ENCODE data around the gene FRY.

FRY gene

GRCh38 chr13:32316501-32316900, 284.9 kb downstream of the FRY start:
- peak overlapping the region; percentile 97 for H3K9ac ChIP-seq (ENCODE audit: low read depth, low read length)
- H3K4me1 ChIP-seq (ENCODE audit: control insufficient read depth, insufficient read depth, low read length), result peaks cover 8% of the 10 kb centered on the region
- no peaks in the 10 kb centered on the region for H3K27me3 ChIP-seq (ENCODE audit: control insufficient read depth, insufficient read depth, low read length)
- H3K9me3 ChIP-seq (ENCODE audit: control insufficient read depth, insufficient read depth, low read length), result no peaks in the 10 kb centered on the region
- H3K4me3 ChIP-seq (ENCODE audit: low read depth, low read length), result peak overlapping the region; percentile 91
- H3K27ac ChIP-seq (ENCODE audit: low read depth, low read length), result no peak overlapping the region
- peaks cover 31% of the 10 kb centered on the region for H3K36me3 ChIP-seq (ENCODE audit: control insufficient read depth, insufficient read depth, low read length)

GRCh38 chr13:32317716-32318465, 286.3 kb downstream of the FRY start:
- Histone ChIP-seq H3K36me3 (ENCODE audit: control insufficient read depth, insufficient read depth, low read length) (peaks cover 45% of the 10 kb centered on the region), H3K9me3 (ENCODE audit: control insufficient read depth, insufficient read depth, low read length) (no peaks in the 10 kb centered on the region), H3K9ac (ENCODE audit: low read depth, low read length) (no peak overlapping the region), H3K27ac (ENCODE audit: low read depth, low read length) (no peak overlapping the region), H3K27me3 (ENCODE audit: control insufficient read depth, insufficient read depth, low read length) (no peaks in the 10 kb centered on the region), H3K4me1 (ENCODE audit: control insufficient read depth, insufficient read depth, low read length) (peaks cover 8% of the 10 kb centered on the region), H3K4me3 (ENCODE audit: low read depth, low read length) (no peak overlapping the region)

GRCh38 chr13:32320528-32320927, 289.0 kb downstream of the FRY start:
- Histone ChIP-seq H3K9me3 (ENCODE audit: control insufficient read depth, insufficient read depth, low read length) (no peaks in the 10 kb centered on the region), H3K4me3 (ENCODE audit: low read depth, low read length) (no peak overlapping the region), H3K4me1 (ENCODE audit: control insufficient read depth, insufficient read depth, low read length) (peaks cover 8% of the 10 kb centered on the region), H3K9ac (ENCODE audit: low read depth, low read length) (no peak overlapping the region), H3K36me3 (ENCODE audit: control insufficient read depth, insufficient read depth, low read length) (peaks cover 61% of the 10 kb centered on the region), H3K27ac (ENCODE audit: low read depth, low read length) (no peak overlapping the region), H3K27me3 (ENCODE audit: control insufficient read depth, insufficient read depth, low read length) (no peaks in the 10 kb centered on the region)

- H3K36me3 ChIP-seq (ENCODE audit: control insufficient read depth, insufficient read depth, low read length), result peaks cover 77% of the 10 kb centered on the region
- H3K9ac ChIP-seq (ENCODE audit: low read depth, low read length), result no peak overlapping the region
- H3K4me3 ChIP-seq (ENCODE audit: low read depth, low read length), result no peak overlapping the region
- H3K27ac ChIP-seq (ENCODE audit: low read depth, low read length), result no peak overlapping the region
- H3K27me3 ChIP-seq (ENCODE audit: control insufficient read depth, insufficient read depth, low read length), result no peaks in the 10 kb centered on the region
- no peaks in the 10 kb centered on the region for H3K9me3 ChIP-seq (ENCODE audit: control insufficient read depth, insufficient read depth, low read length)
- no peaks in the 10 kb centered on the region for H3K4me1 ChIP-seq (ENCODE audit: control insufficient read depth, insufficient read depth, low read length)
Observed at GRCh38 chr13:32323912-32324311, 292.3 kb downstream of the FRY start.

- H3K4me3 ChIP-seq (ENCODE audit: low read depth, low read length), result no peak overlapping the region
- no peak overlapping the region for H3K27ac ChIP-seq (ENCODE audit: low read depth, low read length)
- H3K36me3 ChIP-seq (ENCODE audit: control insufficient read depth, insufficient read depth, low read length), result peaks cover 81% of the 10 kb centered on the region
- H3K9ac ChIP-seq (ENCODE audit: low read depth, low read length), result no peak overlapping the region
- H3K27me3 ChIP-seq (ENCODE audit: control insufficient read depth, insufficient read depth, low read length), result no peaks in the 10 kb centered on the region
- H3K4me1 ChIP-seq (ENCODE audit: control insufficient read depth, insufficient read depth, low read length), result no peaks in the 10 kb centered on the region
- H3K9me3 ChIP-seq (ENCODE audit: control insufficient read depth, insufficient read depth, low read length), result no peaks in the 10 kb centered on the region
Observed at GRCh38 chr13:32330441-32330840, 298.9 kb downstream of the FRY start.

- Histone ChIP-seq H3K9me3 (ENCODE audit: control insufficient read depth, insufficient read depth, low read length) (peaks cover 13% of the 10 kb centered on the region; the same call in 1 of the 2 replicates), H3K4me1 (ENCODE audit: control insufficient read depth, insufficient read depth, low read length) (peaks cover 8% of the 10 kb centered on the region; the same call in 1 of the 2 replicates), H3K36me3 (ENCODE audit: control insufficient read depth, insufficient read depth, low read length) (peaks cover 77% of the 10 kb centered on the region), H3K27me3 (ENCODE audit: control insufficient read depth, insufficient read depth, low read length) (no peaks in the 10 kb centered on the region), H3K27ac (ENCODE audit: low read depth, low read length) (no peak overlapping the region), H3K9ac (ENCODE audit: low read depth, low read length) (no peak overlapping the region), H3K4me3 (ENCODE audit: low read depth, low read length) (no peak overlapping the region)
Observed at GRCh38 chr13:32334671-32335070, 303.1 kb downstream of the FRY start.

GRCh38 chr13:32340914-32341313, 309.3 kb downstream of the FRY start:
- Histone ChIP-seq H3K36me3 (ENCODE audit: control insufficient read depth, insufficient read depth, low read length) (peaks cover 32% of the 10 kb centered on the region), H3K9me3 (ENCODE audit: control insufficient read depth, insufficient read depth, low read length) (peaks cover 14% of the 10 kb centered on the region; the same call in 1 of the 2 replicates)

GRCh38 chr13:32347651-32348050, 316.1 kb downstream of the FRY start:
- Histone ChIP-seq H3K27ac (ENCODE audit: low read depth, low read length) (no peak overlapping the region), H3K4me3 (ENCODE audit: low read depth, low read length) (no peak overlapping the region), H3K36me3 (ENCODE audit: control insufficient read depth, insufficient read depth, low read length) (peaks cover 45% of the 10 kb centered on the region), H3K9me3 (ENCODE audit: control insufficient read depth, insufficient read depth, low read length) (no peaks in the 10 kb centered on the region), H3K4me1 (ENCODE audit: control insufficient read depth, insufficient read depth, low read length) (no peaks in the 10 kb centered on the region), H3K27me3 (ENCODE audit: control insufficient read depth, insufficient read depth, low read length) (no peaks in the 10 kb centered on the region), H3K9ac (ENCODE audit: low read depth, low read length) (no peak overlapping the region)

More at GRCh38 chr13:32340914-32341313, 309.3 kb downstream of the FRY start:
- no peak overlapping the region for H3K27ac ChIP-seq (ENCODE audit: low read depth, low read length)
- H3K4me3 ChIP-seq (ENCODE audit: low read depth, low read length), result no peak overlapping the region
- peaks cover 8% of the 10 kb centered on the region; the same call in 1 of the 2 replicates for H3K4me1 ChIP-seq (ENCODE audit: control insufficient read depth, insufficient read depth, low read length)
- no peak overlapping the region for H3K9ac ChIP-seq (ENCODE audit: low read depth, low read length)
- no peaks in the 10 kb centered on the region for H3K27me3 ChIP-seq (ENCODE audit: control insufficient read depth, insufficient read depth, low read length)

Measured in HUES48 (cell line).